GM12878 (cell line): ENCODE measurements around the gene SP8. TPM values are rescaled to one million over a fixed set of nuclear protein-coding genes. Genes with fewer than 3 reads are reported as not detected.

Experiments used
- ATAC-seq: fragments of 200-7000 bp; cut with Tn5 transposase; 3 replicates; pipeline ENCODE4 v1.9.1; 2020; ENCODE audit warnings: mild to moderate bottlenecking, moderate library complexity
- BruUV-seq: library from RNA; stranded (reverse); fragments of 400-500 nt; replicated peaks from 2 replicates; lab custom pipeline; 2021; lab: Mats Ljungman, UMichigan
- CTCF ChIA-PET: fragments of 300-600 bp; sonication (Branson Sonifier 250); formaldehyde crosslinking; extraction: SDS; loops from one replicate; lab custom pipeline; 2021; ENCODE audit warnings: inconsistent platforms; lab: Yijun Ruan, JAX
- POLR2A ChIA-PET: fragments of 350-600 bp; formaldehyde crosslinking; extraction: SDS; loops from one replicate; lab custom pipeline; 2021; ENCODE audit warnings: inconsistent platforms; lab: Charles Lee
- RAD21 ChIA-PET: fragments of 300-600 bp; sonication (Branson Sonifier 250); formaldehyde crosslinking; loops from one replicate; lab custom pipeline; 2023; ENCODE audit warnings: antibody characterized with exemption; ENCODE audit not compliant: unreplicated experiment; lab: Charles Lee
- SMC1A ChIA-PET: fragments of 300-600 bp; sonication (Branson Sonifier 250); formaldehyde crosslinking; loops from one replicate; lab custom pipeline; 2023; ENCODE audit not compliant: unreplicated experiment, uncharacterized antibody; lab: Charles Lee
- DNase-seq: peaks from one replicate; pipeline ENCODE4 v3.0.0-alpha.2; 2011; ENCODE audit warnings: low read depth, low spot score
- FAIRE-seq: peaks from 3 replicates; lab custom pipeline; 2011; peaks lifted over from hg19 to GRCh38; lab: Jason Lieb, UNC
- H2AFZ ChIP-seq: 2 replicates; pipeline ENCODE4 v1.6.0; 2011; ENCODE audit warnings: low read depth, low read length, control low read depth; ENCODE audit not compliant: control insufficient read depth
- H3K27ac ChIP-seq: 2 replicates; pipeline ENCODE4 v1.5.1; 2011; ENCODE audit warnings: control low read depth; ENCODE audit not compliant: control insufficient read depth, insufficient read depth
- H3K27me3 ChIP-seq, 2 experiments: replicated peaks in 1 of 2; 2 replicates each; pipeline versions ENCODE4 v1.6.0 to v1.6.1; 2011; ENCODE audit warnings: low read length in 1 of 2; ENCODE audit not compliant: control insufficient read depth in 2 of 2, insufficient read depth in 2 of 2
- H3K36me3 ChIP-seq, 2 experiments: 2 replicates each; pipeline ENCODE4 v1.5.1; 2011; ENCODE audit warnings: low read length in 1 of 2; ENCODE audit not compliant: control insufficient read depth in 2 of 2, insufficient read depth in 2 of 2
- H3K4me1 ChIP-seq: 2 replicates; pipeline ENCODE4 v1.6.1; 2011; ENCODE audit warnings: mild to moderate bottlenecking, low read length, moderate library complexity, mixed read lengths; ENCODE audit not compliant: control insufficient read depth, insufficient read depth
- H3K4me2 ChIP-seq: 2 replicates; pipeline ENCODE4 v1.6.0; 2011; ENCODE audit warnings: control low read depth; ENCODE audit not compliant: control insufficient read depth, insufficient read depth
- H3K4me3 ChIP-seq: fragments of 200-600 bp; sonication (generic); 2 replicates; pipeline ENCODE4 v1.5.1; 2016
- H3K79me2 ChIP-seq: 2 replicates; pipeline ENCODE4 v1.6.0; 2011; ENCODE audit warnings: low read length; ENCODE audit not compliant: control insufficient read depth, insufficient read depth
- H3K9ac ChIP-seq: 2 replicates; pipeline ENCODE4 v1.8.0; 2011; ENCODE audit warnings: low read length, control low read depth, mixed read lengths; ENCODE audit not compliant: control insufficient read depth, insufficient read depth
- H3K9me3 ChIP-seq: replicated peaks from 3 replicates; pipeline ENCODE4 v1.5.1; 2011; ENCODE audit warnings: mild to moderate bottlenecking, low read length; ENCODE audit not compliant: control insufficient read depth, insufficient read depth
- H4K20me1 ChIP-seq: 2 replicates; pipeline ENCODE4 v1.6.0; 2011; ENCODE audit not compliant: control insufficient read depth, insufficient read depth
- E2F8 ChIP-seq: fragments of 450-650 bp; IDR thresholded peaks from 2 replicates; pipeline ENCODE4 v1.6.1; 2018; ENCODE audit warnings: mild to moderate bottlenecking, low read depth, moderate library complexity; ENCODE audit not compliant: partially characterized antibody
- EED ChIP-seq: sonication (generic); IDR thresholded peaks from 2 replicates; pipeline ENCODE4 v1.6.1; 2016; ENCODE audit warnings: antibody characterized with exemption, low read depth
- EGR1 ChIP-seq, 2 experiments: IDR thresholded peaks; 1 replicate in 1 of 2; 2 replicates in 1 of 2; pipeline ENCODE4 v1.6.1; 2011 to 2012; ENCODE audit warnings: low read depth in 2 of 2, low read length in 2 of 2, borderline replicate concordance in 1 of 2, mild to moderate bottlenecking in 1 of 2, moderate library complexity in 1 of 2
- MEF2B ChIP-seq: fragments of 450-650 bp; IDR thresholded peaks from 2 replicates; pipeline ENCODE4 v1.6.1; 2018; ENCODE audit warnings: mild to moderate bottlenecking, moderate library complexity; ENCODE audit not compliant: partially characterized antibody, poor library complexity, severe bottlenecking
- MXI1 ChIP-seq: fragments of 150-350 bp; IDR thresholded peaks from 2 replicates; pipeline ENCODE4 v1.6.1; 2011; ENCODE audit warnings: low read depth, mild to moderate bottlenecking, inconsistent platforms, low read length, improper control_type of control experiment
- NFXL1 ChIP-seq: fragments of 450-650 bp; IDR thresholded peaks from 2 replicates; pipeline ENCODE4 v1.6.1; 2017; ENCODE audit warnings: antibody characterized with exemption, mild to moderate bottlenecking, borderline replicate concordance
- NFYA ChIP-seq: IDR thresholded peaks from 2 replicates; pipeline ENCODE4 v1.6.1; 2011; ENCODE audit warnings: low read depth, mild to moderate bottlenecking, low read length, improper control_type of control experiment, borderline replicate concordance
- POU2F2 ChIP-seq: IDR thresholded peaks from 3 replicates; pipeline ENCODE4 v1.6.1; 2011; ENCODE audit warnings: low read depth, mild to moderate bottlenecking, low read length, borderline replicate concordance
- RELA ChIP-seq: fragments of 450-650 bp; IDR thresholded peaks from 2 replicates; pipeline ENCODE4 v1.8.0; 2014; ENCODE audit warnings: borderline replicate concordance; ENCODE audit not compliant: partially characterized antibody
- SUZ12 ChIP-seq: fragments of 200-600 bp; sonication (generic); IDR thresholded peaks from one replicate; pipeline ENCODE4 v1.6.1; 2018; ENCODE audit warnings: antibody characterized with exemption, mild to moderate bottlenecking; ENCODE audit not compliant: unreplicated experiment
- TCF7 ChIP-seq: IDR thresholded peaks from 2 replicates; pipeline ENCODE4 v1.6.1; 2014; ENCODE audit warnings: antibody characterized with exemption, borderline replicate concordance
- YBX1 ChIP-seq: fragments of 450-650 bp; IDR thresholded peaks from 2 replicates; pipeline ENCODE4 v1.6.1; 2016; ENCODE audit warnings: antibody characterized with exemption
- WGBS: methylation state at CpG from one replicate; pipeline ENCODE4 v1.1.6; 2016; ENCODE audit warnings: low lambda C conversion rate; ENCODE audit not compliant: insufficient replicate concordance, insufficient coverage; ENCODE audit errors: missing lambda C conversion rate; 5-methylcytosine and 5-hydroxymethylcytosine counted together
- in situ Hi-C: fragments of 300-500 bp; cut with MboI; formaldehyde crosslinking; loops from 9 replicates; pipeline ENCODE4 v1.14.3; 2018; ENCODE audit warnings: mixed read lengths
- intact Hi-C: fragments of 100-400 bp; cut with micrococcal nuclease; formaldehyde crosslinking; loops from one replicate; pipeline ENCODE4 v1.14.2; 2022; ENCODE audit not compliant: unreplicated experiment
- polyA plus RNA-seq, 11 experiments: library from polyadenylated mRNA; depleted of rRNA in 4 of 11; unstranded in 6 of 11; stranded (reverse) in 5 of 11; fragments of >200 nt; fragmentation: Nextera tagmentation in 4 of 11; fragmentation: Illumina TruSeq in 1 of 11; extraction: Ambion mirVana in 4 of 11; extraction: Trizol in 1 of 11; gene quantifications; 1 replicate in 1 of 11; 2 replicates in 10 of 11; pipeline versions ENCODE4 v1.2.1 to v1.2.3, GENCODE V29; 2011 to 2016; ENCODE audit warnings: inconsistent platforms in 2 of 11, missing spikeins in 2 of 11, low read depth in 1 of 11
- total RNA-seq, 4 experiments: library from RNA; depleted of rRNA in 3 of 4; stranded (reverse); fragments of >200 nt in 3 of 4; fragmentation: Illumina TruSeq in 1 of 4; extraction: Trizol in 1 of 4; gene quantifications; 2 replicates each; pipeline versions ENCODE4 v1.2.1 to v1.2.3, GENCODE V29; 2013 to 2021

Gene SP8
- total and polyA plus RNA-seq, 10 of the 15 experiments (the other 5 are each of a cell fraction or from before 2014, with no cell fraction given): not detected

- H3K4me3 ChIP-seq: no peak overlapping the region
- no peaks in the 10 kb centered on the region for H3K27me3 ChIP-seq
- H4K20me1 ChIP-seq: no peaks in the 10 kb centered on the region
- H3K36me3 ChIP-seq: no peaks in the 10 kb centered on the region
- SMC1A ChIA-PET: no interaction called here
- CTCF ChIA-PET: no interaction called here
- DNase-seq (no peak), FAIRE-seq (no peak), ATAC-seq (peak; percentile 24; the same call in 2 of the 3 replicates)
- in situ Hi-C loops (no loop called here), intact Hi-C loops (no loop called here)
- POLR2A ChIA-PET: no interaction called here
- no peaks in the 10 kb centered on the region for H3K4me1 ChIP-seq
- H3K27ac ChIP-seq: no peak overlapping the region
- RAD21 ChIA-PET: no interaction called here
- TF ChIP-seq POU2F2 (no peak), NFXL1 (no peak), EGR1 (IDR thresholded peaks at IDR 0.05; ENCODE audit: borderline replicate concordance in 1 of 2, low read depth in 2 of 2, low read length in 2 of 2) (no peak), SUZ12 (no peak), YBX1 (no peak)
- H2AFZ ChIP-seq: no peak overlapping the region
- no peak overlapping the region for H3K4me2 ChIP-seq
- no peaks in the 10 kb centered on the region for H3K79me2 ChIP-seq
- no peak overlapping the region for H3K9ac ChIP-seq
- WGBS: 87% methylated on average over 2 of the region's 2 CpGs
- H3K9me3 ChIP-seq: no peaks in the 10 kb centered on the region
- no TSS peak for BruUV-seq
Measured at GRCh38 chr7:20741801-20742200, 44.9 kb downstream of the SP8 start.

GRCh38 chr7:20738518-20739481, 47.9 kb downstream of the SP8 start:
- H3K79me2 ChIP-seq: no peaks in the 10 kb centered on the region
- in situ Hi-C loops: no loop called here
- H3K9me3 ChIP-seq: no peaks in the 10 kb centered on the region
- no peaks in the 10 kb centered on the region for H3K36me3 ChIP-seq
- no peak overlapping the region for H3K27ac ChIP-seq
- WGBS: 94% methylated on average over 11 of the region's 11 CpGs
- no TSS peak for BruUV-seq
- ChIA-PET RAD21 (no interaction called here), CTCF (no interaction called here), POLR2A (no interaction called here), SMC1A (interaction anchor here (0.6 to 1.2 kb wide), 2 partner anchors 12 to 450 kb away, joined by 3 read pairs; no protein-coding TSS in a partner anchor)
- no peaks in the 10 kb centered on the region for H3K27me3 ChIP-seq
- H3K4me3 ChIP-seq: no peak overlapping the region
- H2AFZ ChIP-seq: no peak overlapping the region
- H3K4me2 ChIP-seq: no peak overlapping the region
- DNase-seq (no peak), ATAC-seq (peak; percentile 19), FAIRE-seq (no peak)
- intact Hi-C loops: no loop called here
- H4K20me1 ChIP-seq: no peaks in the 10 kb centered on the region
- no peaks in the 10 kb centered on the region for H3K4me1 ChIP-seq
- no peak overlapping the region for H3K9ac ChIP-seq
- TF ChIP-seq MEF2B: no peak
- TF ChIP-seq NFYA: no peak
- no peak for TF ChIP-seq YBX1
- no peak for TF ChIP-seq TCF7
- no peak for TF ChIP-seq E2F8
- no peak for TF ChIP-seq EED
- no peak for TF ChIP-seq RELA
- no peak for TF ChIP-seq MXI1
